GM12878 (cell line): ENCODE results near the gene ZFR.

Experiments
- ESRRA ChIP-seq: IDR thresholded peaks from 2 replicates; pipeline ENCODE4 v1.6.1; 2012; ENCODE audit warnings: mild to moderate bottlenecking, low read length, improper control_type of control experiment
- POLR2AphosphoS5 ChIP-seq: IDR thresholded peaks from 2 replicates; pipeline ENCODE4 v1.6.1; 2011; ENCODE audit warnings: mild to moderate bottlenecking, low read length, inconsistent platforms
- TF ChIP-seq, protein P1 (sequence below), 3 experiments: IDR thresholded peaks in 2 of 3; conservative IDR thresholded peaks in 1 of 3; 2 replicates each; pipeline ENCODE4 v1.5.1; 2011; ENCODE audit warnings: low read depth in 3 of 3, low read length in 3 of 3, mild to moderate bottlenecking in 3 of 3, control low read depth in 2 of 3, moderate library complexity in 2 of 3, inconsistent platforms in 1 of 3, mixed read lengths in 1 of 3; ENCODE audit not compliant: control insufficient read depth in 2 of 3, insufficient read depth in 1 of 3; ENCODE audit errors: extremely low read depth in 1 of 3

DNA sequence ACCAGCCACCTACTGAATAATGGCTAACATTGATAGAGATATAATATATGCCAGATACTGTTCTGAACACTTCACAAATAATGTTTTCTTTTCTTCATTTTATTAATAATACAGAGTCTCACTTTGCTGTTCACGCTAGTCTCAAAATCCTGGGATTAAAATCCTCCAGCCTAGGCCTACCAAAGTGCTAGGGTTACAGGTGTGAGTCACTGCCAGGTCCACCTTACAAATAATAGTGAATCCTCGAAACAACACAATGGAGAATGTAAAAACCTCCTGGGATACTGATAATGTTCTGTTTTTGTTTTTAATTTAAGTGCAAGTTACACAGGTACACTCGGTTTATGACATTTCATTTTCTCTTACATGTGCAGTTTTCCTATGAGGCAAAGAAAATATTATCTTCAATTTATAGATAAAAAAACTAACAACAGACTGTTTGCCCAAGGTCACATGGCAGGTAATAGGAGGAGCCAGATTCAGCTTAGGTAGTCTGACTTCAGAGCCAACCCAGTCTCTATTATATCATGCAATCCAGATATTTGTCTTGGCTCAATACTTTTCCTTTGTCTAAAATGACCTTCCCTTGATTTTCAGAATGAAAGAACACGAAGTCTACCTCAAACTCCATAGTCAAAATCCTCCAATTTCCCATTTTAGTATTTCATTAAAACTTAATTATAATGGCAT lies 7.8 kb downstream of the ZFR start:
- TF ChIP-seq, protein P1, sequence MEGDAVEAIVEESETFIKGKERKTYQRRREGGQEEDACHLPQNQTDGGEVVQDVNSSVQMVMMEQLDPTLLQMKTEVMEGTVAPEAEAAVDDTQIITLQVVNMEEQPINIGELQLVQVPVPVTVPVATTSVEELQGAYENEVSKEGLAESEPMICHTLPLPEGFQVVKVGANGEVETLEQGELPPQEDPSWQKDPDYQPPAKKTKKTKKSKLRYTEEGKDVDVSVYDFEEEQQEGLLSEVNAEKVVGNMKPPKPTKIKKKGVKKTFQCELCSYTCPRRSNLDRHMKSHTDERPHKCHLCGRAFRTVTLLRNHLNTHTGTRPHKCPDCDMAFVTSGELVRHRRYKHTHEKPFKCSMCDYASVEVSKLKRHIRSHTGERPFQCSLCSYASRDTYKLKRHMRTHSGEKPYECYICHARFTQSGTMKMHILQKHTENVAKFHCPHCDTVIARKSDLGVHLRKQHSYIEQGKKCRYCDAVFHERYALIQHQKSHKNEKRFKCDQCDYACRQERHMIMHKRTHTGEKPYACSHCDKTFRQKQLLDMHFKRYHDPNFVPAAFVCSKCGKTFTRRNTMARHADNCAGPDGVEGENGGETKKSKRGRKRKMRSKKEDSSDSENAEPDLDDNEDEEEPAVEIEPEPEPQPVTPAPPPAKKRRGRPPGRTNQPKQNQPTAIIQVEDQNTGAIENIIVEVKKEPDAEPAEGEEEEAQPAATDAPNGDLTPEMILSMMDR (IDR thresholded peaks at IDR 0.05 in 2 of 3, conservative IDR thresholded peaks at IDR 0.05 in 1 of 3; ENCODE audit: control insufficient read depth in 2 of 3, extremely low read depth in 1 of 3, insufficient read depth in 1 of 3, low read depth in 3 of 3, low read length in 3 of 3) = no peak
- TF ChIP-seq ESRRA (no peak), POLR2AphosphoS5 (no peak)
